ENCODE measurements around the gene KRT28.

GRCh38 chr17:40839194-40839593, 39.4 kb upstream of the KRT28 start:
- no peak for TF ChIP-seq CTCF (conservative IDR thresholded peaks at IDR 0.05)
- no peak for TF ChIP-seq EZH2 (IDR thresholded peaks at IDR 0.05; ENCODE audit: low read depth)

Data from PC-9 (cell line).